Natural killer cell (primary cell): ENCODE measurements around the gene WDR49. TPM values are rescaled to one million over a fixed set of nuclear protein-coding genes. Genes with fewer than 3 reads are reported as not detected.

Experiments used
- ATAC-seq, 3 donors: fragments of 150-1000 bp in 2 of 3; fragments of 200-7000 bp in 1 of 3; cut with Tn5 transposase; 1 replicate in 1 of 3; 2 replicates in 2 of 3; pipeline ENCODE4 v1.10.0; 2021; ENCODE audit warnings: mild to moderate bottlenecking in 2 of 3, moderate library complexity in 2 of 3
- DNase-seq, 2 donors: peaks; one replicate each; pipeline versions ENCODE4 v3.0.0 to v3.0.0-alpha.2; 2013 to 2021; ENCODE audit warnings: mixed read lengths in 1 of 2
- H3K27ac ChIP-seq: one replicate; pipeline ENCODE4 v1.5.1; 2013; ENCODE audit warnings: mild to moderate bottlenecking, low read length
- H3K27me3 ChIP-seq: one replicate; pipeline ENCODE4 v1.6.1; 2013; ENCODE audit warnings: low read length; ENCODE audit not compliant: control insufficient read depth, insufficient read depth
- H3K36me3 ChIP-seq: one replicate; pipeline ENCODE4 v1.6.1; 2013; ENCODE audit warnings: low read length; ENCODE audit not compliant: control insufficient read depth, insufficient read depth
- H3K4me1 ChIP-seq: one replicate; pipeline ENCODE4 v1.6.1; 2013; ENCODE audit warnings: low read length; ENCODE audit not compliant: control insufficient read depth, insufficient read depth
- H3K4me3 ChIP-seq: one replicate; pipeline ENCODE4 v1.5.1; 2013; ENCODE audit warnings: low read length
- H3K9me3 ChIP-seq: one replicate; pipeline ENCODE4 v1.6.1; 2013; ENCODE audit warnings: low read length; ENCODE audit not compliant: control insufficient read depth, insufficient read depth
- H3K27ac Mint-ChIP-seq, 2 donors: one replicate each; pipeline ENCODE4 v1.8.0; 2022; ENCODE audit warnings: mild to moderate bottlenecking in 2 of 2, mixed read lengths in 2 of 2, moderate library complexity in 1 of 2
- H3K27me3 Mint-ChIP-seq, 2 donors: one replicate each; pipeline ENCODE4 v1.8.0; 2022; ENCODE audit warnings: low read depth in 2 of 2, mixed read lengths in 2 of 2
- H3K36me3 Mint-ChIP-seq: one replicate; pipeline ENCODE4 v1.8.0; 2022; ENCODE audit warnings: mixed read lengths
- H3K4me1 Mint-ChIP-seq, 2 donors: one replicate each; pipeline ENCODE4 v1.8.0; 2022; ENCODE audit warnings: mixed read lengths in 2 of 2
- H3K4me3 Mint-ChIP-seq: one replicate; pipeline ENCODE4 v1.8.0; 2022; ENCODE audit warnings: mild to moderate bottlenecking, moderate library complexity, mixed read lengths
- H3K9me3 Mint-ChIP-seq, 2 donors: one replicate each; pipeline ENCODE4 v1.8.0; 2022; ENCODE audit warnings: mixed read lengths in 2 of 2
- WGBS: methylation state at CpG from one replicate; pipeline ENCODE4 v1.1.7; 2013; ENCODE audit warnings: missing lambda C conversion rate; ENCODE audit not compliant: insufficient coverage; 5-methylcytosine and 5-hydroxymethylcytosine counted together
- intact Hi-C: fragments of 100-400 bp; cut with micrococcal nuclease; formaldehyde crosslinking; loops from one replicate; pipeline ENCODE4 v1.14.2; 2022
- total RNA-seq, 4 donors: library from RNA; stranded (reverse); fragments of 120-200 nt in 1 of 4; gene quantifications; one replicate each; pipeline versions ENCODE4 v1.2.3 to v1.2.4, GENCODE V29; 2013 to 2022
- TF ChIP-seq, protein P1 (sequence below): fragments of 200-600 bp; IDR thresholded peaks from one replicate; pipeline ENCODE4 v1.8.0; 2022; ENCODE audit warnings: antibody characterized with exemption

WDR49 gene
- total RNA-seq = 1 to 10 TPM; 1.4 to 1.9 (median 1.5) TPM
- total RNA-seq (2013) = 3.3 TPM

DNA sequence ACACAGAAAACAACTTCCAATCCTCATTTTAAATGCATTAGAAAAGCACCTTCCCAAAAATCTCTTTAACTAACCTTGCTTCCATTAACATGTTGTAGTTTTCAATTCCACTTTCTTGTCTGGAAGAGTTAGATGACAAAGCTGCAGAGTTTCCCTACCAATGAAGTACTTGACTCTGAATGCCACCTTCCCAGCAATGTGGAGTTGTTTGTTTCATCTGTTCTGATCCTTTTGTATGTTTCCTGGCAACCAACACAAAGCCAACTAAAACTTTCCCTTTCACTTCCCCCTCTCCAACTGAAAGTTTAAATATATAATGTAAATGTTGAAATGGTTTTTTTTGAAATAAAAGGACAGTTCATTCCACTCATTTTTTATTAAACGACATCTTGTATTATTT is at the start of gene WDR49:
Gene WDR49 (minus strand): TSS at position 183 of the 400 bp plus-strand sequence. CDS start 517 bp downstream, outside the sequence.
- DNase-seq (no peak), ATAC-seq (no peak)
- Histone ChIP-seq H3K36me3 (no peaks in the 10 kb centered on the region), H3K27ac (no peak within 1 kb of the TSS), H3K4me1 (peaks cover 3% of the 10 kb centered on the region), H3K4me3 (no peak within 1 kb of the TSS), H3K9me3 (no peaks in the 10 kb centered on the region), H3K27me3 (no peaks in the 10 kb centered on the region)
- Mint-ChIP-seq H3K4me3 (peak within 1 kb of the TSS; percentile 51), H3K27me3 (no peaks in the 10 kb centered on the region), H3K27ac (peak within 1 kb of the TSS; percentile 9 to 27), H3K9me3 (peaks cover 0 to 2% of the 10 kb centered on the region in 2 donors), H3K36me3 (no peaks in the 10 kb centered on the region), H3K4me1 (peaks cover 36% of the 10 kb centered on the region in 2 donors)
- TF ChIP-seq, protein P1, sequence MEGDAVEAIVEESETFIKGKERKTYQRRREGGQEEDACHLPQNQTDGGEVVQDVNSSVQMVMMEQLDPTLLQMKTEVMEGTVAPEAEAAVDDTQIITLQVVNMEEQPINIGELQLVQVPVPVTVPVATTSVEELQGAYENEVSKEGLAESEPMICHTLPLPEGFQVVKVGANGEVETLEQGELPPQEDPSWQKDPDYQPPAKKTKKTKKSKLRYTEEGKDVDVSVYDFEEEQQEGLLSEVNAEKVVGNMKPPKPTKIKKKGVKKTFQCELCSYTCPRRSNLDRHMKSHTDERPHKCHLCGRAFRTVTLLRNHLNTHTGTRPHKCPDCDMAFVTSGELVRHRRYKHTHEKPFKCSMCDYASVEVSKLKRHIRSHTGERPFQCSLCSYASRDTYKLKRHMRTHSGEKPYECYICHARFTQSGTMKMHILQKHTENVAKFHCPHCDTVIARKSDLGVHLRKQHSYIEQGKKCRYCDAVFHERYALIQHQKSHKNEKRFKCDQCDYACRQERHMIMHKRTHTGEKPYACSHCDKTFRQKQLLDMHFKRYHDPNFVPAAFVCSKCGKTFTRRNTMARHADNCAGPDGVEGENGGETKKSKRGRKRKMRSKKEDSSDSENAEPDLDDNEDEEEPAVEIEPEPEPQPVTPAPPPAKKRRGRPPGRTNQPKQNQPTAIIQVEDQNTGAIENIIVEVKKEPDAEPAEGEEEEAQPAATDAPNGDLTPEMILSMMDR = no peak
- no CpG with 5 or more reads among the region's 1 CpG for WGBS
- intact Hi-C loops = no loop called here

- no peaks in the 10 kb centered on the region for H3K27me3 ChIP-seq
- no peak overlapping the region for H3K27ac Mint-ChIP-seq
- no peak overlapping the region for H3K4me3 ChIP-seq
These were observed 47.2 kb upstream of the WDR49 start for GRCh38 chr3:167700926-167701325.

DNA sequence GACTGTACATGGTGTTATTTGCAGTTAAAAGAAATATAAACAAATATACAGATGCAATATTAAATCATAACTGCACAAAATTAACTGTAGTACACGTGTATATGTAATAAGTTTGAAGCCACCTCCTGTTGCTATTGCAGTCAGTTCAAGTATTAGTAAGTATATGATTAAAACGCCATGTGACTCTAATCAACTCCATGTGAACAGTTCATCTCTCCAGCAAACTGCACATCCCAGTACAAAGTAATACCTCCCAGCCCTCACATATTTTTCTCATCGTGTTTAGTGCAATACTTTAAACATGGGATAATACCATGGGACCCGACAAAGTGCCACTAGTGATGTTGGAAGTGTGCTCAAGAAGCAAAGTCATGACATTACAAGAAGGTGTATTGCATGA is 46.3 kb upstream of the WDR49 start:
- Mint-ChIP-seq H3K27ac (no peak overlapping the region), H3K4me3 (no peak overlapping the region), H3K4me1 (peaks cover 16 to 24% of the 10 kb centered on the region in 2 donors), H3K27me3 (no peaks in the 10 kb centered on the region), H3K9me3 (no peaks in the 10 kb centered on the region), H3K36me3 (peaks cover 5% of the 10 kb centered on the region)
- Histone ChIP-seq H3K9me3 (no peaks in the 10 kb centered on the region), H3K27me3 (no peaks in the 10 kb centered on the region), H3K4me3 (no peak overlapping the region), H3K4me1 (no peaks in the 10 kb centered on the region), H3K27ac (no peak overlapping the region), H3K36me3 (peaks cover 38% of the 10 kb centered on the region)
- WGBS = 99% methylated on average over 3 of the region's 4 CpGs
- ATAC-seq = no peak
- intact Hi-C loops = no loop called here
- no peak for DNase-seq
- TF ChIP-seq, protein P1 = no peak

More at GRCh38 chr3:167700926-167701325, 47.2 kb upstream of the WDR49 start:
- Histone ChIP-seq H3K27ac (no peak overlapping the region), H3K4me1 (no peaks in the 10 kb centered on the region), H3K9me3 (no peaks in the 10 kb centered on the region), H3K36me3 (peaks cover 29% of the 10 kb centered on the region)
- ATAC-seq (no peak), DNase-seq (no peak)
- Mint-ChIP-seq H3K4me1 (peaks cover 19 to 31% of the 10 kb centered on the region in 2 donors), H3K4me3 (no peak overlapping the region), H3K27me3 (no peaks in the 10 kb centered on the region), H3K9me3 (no peaks in the 10 kb centered on the region), H3K36me3 (no peaks in the 10 kb centered on the region)
- intact Hi-C loops = no loop called here
- TF ChIP-seq, protein P1 = no peak
- WGBS = no CpG with 5 or more reads among the region's 2 CpGs

DNA sequence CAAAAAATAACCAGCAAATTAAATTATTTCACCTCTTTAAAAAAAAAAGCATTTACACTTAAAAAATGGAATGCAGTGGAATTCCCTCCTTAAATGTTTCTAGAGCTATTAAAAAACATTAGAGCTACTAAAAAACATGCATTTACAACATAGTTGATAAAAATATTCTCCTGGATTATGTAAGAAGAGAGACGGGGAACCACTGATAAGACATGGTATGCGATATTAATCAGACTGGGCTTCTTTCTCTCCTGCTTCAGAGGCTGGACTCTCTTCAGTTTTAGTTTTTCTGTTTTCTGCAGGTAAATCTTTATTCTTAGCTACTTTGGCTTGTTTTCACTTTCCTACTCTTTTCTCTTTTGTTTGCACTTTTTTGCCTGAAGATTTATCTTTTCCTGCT is 40.4 kb upstream of the WDR49 start:
- Mint-ChIP-seq H3K36me3 (peaks cover 20% of the 10 kb centered on the region), H3K9me3 (no peaks in the 10 kb centered on the region), H3K27ac (peak overlapping the region; percentile 58 to 74), H3K4me3 (no peak overlapping the region), H3K27me3 (no peaks in the 10 kb centered on the region), H3K4me1 (peaks cover 15 to 24% of the 10 kb centered on the region in 2 donors)
- Histone ChIP-seq H3K27me3 (no peaks in the 10 kb centered on the region), H3K4me3 (no peak overlapping the region), H3K27ac (no peak overlapping the region), H3K36me3 (peaks cover 41% of the 10 kb centered on the region), H3K4me1 (peaks cover 4% of the 10 kb centered on the region), H3K9me3 (no peaks in the 10 kb centered on the region)
- WGBS = 97% methylated on average over 2 of the region's 2 CpGs
- no peak for DNase-seq
- intact Hi-C loops = no loop called here
- ATAC-seq = no peak
- TF ChIP-seq, protein P1 = no peak
